ENCODE data around the gene GALK1. TPM values are rescaled to one million over a fixed set of nuclear protein-coding genes. Genes with fewer than 3 reads are reported as not detected.

Gene GALK1
- polyA plus RNA-seq, 1 donor (not counting 4 experiments of a cell fraction or from before 2014, with no cell fraction given): 1.3 TPM

- H3K9me3 ChIP-seq (ENCODE audit: control insufficient read depth, low read depth, low read length): no peaks in the 10 kb centered on the region
- H3K27ac ChIP-seq (ENCODE audit: control insufficient read depth, insufficient read depth, low read length): peak overlapping the region; percentile 61
- peaks cover 25% of the 10 kb centered on the region for H3K4me1 ChIP-seq (ENCODE audit: control insufficient read depth, extremely low read depth, insufficient read depth, low read length)
- H3K9ac ChIP-seq (ENCODE audit: control insufficient read depth, extremely low read depth, insufficient read depth, low read length): peak overlapping the region; percentile 67
- no peak for DNase-seq (ENCODE audit: low read depth, low spot score)
- dilution Hi-C loops (cut with MboI; ENCODE audit: extremely low pct_ligation_motif_present, low sequenced_read_pairs): no loop called here
- H3K9me1 ChIP-seq (ENCODE audit: control insufficient read depth, extremely low read depth, insufficient read depth, low read length): peaks cover 3% of the 10 kb centered on the region
- H3K79me2 ChIP-seq (ENCODE audit: control insufficient read depth, insufficient read depth, low read length): no peaks in the 10 kb centered on the region
- H2AFZ ChIP-seq (ENCODE audit: control insufficient read depth, low read length): no peak overlapping the region
- peak overlapping the region; percentile 51 for H3K4me2 ChIP-seq (ENCODE audit: control insufficient read depth, extremely low read depth, insufficient read depth, low read depth, low read length)
- no peak for TF ChIP-seq CTCF (optimal IDR thresholded peaks at IDR 0.05 in 1 of 3, IDR thresholded peaks at IDR 0.05 in 1 of 3, conservative IDR thresholded peaks at IDR 0.05 in 1 of 3; ENCODE audit: extremely low read depth in 1 of 3, insufficient read depth in 2 of 3, low read length in 3 of 3)
- TF ChIP-seq EZH2 (IDR thresholded peaks at IDR 0.05; ENCODE audit: low read length): no peak
- no peak for FAIRE-seq
- H3K27me3 ChIP-seq (ENCODE audit: control insufficient read depth, extremely low read depth, insufficient read depth, low read length): no peaks in the 10 kb centered on the region
- H3K4me3 ChIP-seq (ENCODE audit: control insufficient read depth in 2 of 3, extremely low read depth in 1 of 3, insufficient read depth in 2 of 3, low read depth in 1 of 3, low read length in 3 of 3): no peak overlapping the region
- no peaks in the 10 kb centered on the region for H4K20me1 ChIP-seq (ENCODE audit: control insufficient read depth, extremely low read depth, insufficient read depth, low read length)
- peaks cover 2 to 3% of the 10 kb centered on the region in 2 experiments for H3K36me3 ChIP-seq (ENCODE audit: control insufficient read depth in 2 of 2, extremely low read depth in 1 of 2, insufficient read depth in 2 of 2, low read length in 2 of 2)
These were observed 44.7 kb upstream of the GALK1 start for GRCh38 chr17:75809631-75810111.

- dilution Hi-C loops (cut with MboI; ENCODE audit: extremely low pct_ligation_motif_present, low sequenced_read_pairs): no loop called here
- Histone ChIP-seq H3K9me3 (ENCODE audit: control insufficient read depth, low read depth, low read length) (no peaks in the 10 kb centered on the region), H3K27ac (ENCODE audit: control insufficient read depth, insufficient read depth, low read length) (peak overlapping the region; percentile 61), H4K20me1 (ENCODE audit: control insufficient read depth, extremely low read depth, insufficient read depth, low read length) (no peaks in the 10 kb centered on the region), H3K9ac (ENCODE audit: control insufficient read depth, extremely low read depth, insufficient read depth, low read length) (peak overlapping the region; percentile 67), H3K4me2 (ENCODE audit: control insufficient read depth, extremely low read depth, insufficient read depth, low read depth, low read length) (peak overlapping the region; percentile 51), H3K9me1 (ENCODE audit: control insufficient read depth, extremely low read depth, insufficient read depth, low read length) (peaks cover 3% of the 10 kb centered on the region), H3K4me1 (ENCODE audit: control insufficient read depth, extremely low read depth, insufficient read depth, low read length) (peaks cover 21% of the 10 kb centered on the region), H3K4me3 (ENCODE audit: control insufficient read depth in 2 of 3, extremely low read depth in 1 of 3, insufficient read depth in 2 of 3, low read depth in 1 of 3, low read length in 3 of 3) (no peak overlapping the region), H3K27me3 (ENCODE audit: control insufficient read depth, extremely low read depth, insufficient read depth, low read length) (no peaks in the 10 kb centered on the region), H2AFZ (ENCODE audit: control insufficient read depth, low read length) (peak overlapping the region; percentile 27), H3K79me2 (ENCODE audit: control insufficient read depth, insufficient read depth, low read length) (no peaks in the 10 kb centered on the region), H3K36me3 (ENCODE audit: control insufficient read depth in 2 of 2, extremely low read depth in 1 of 2, insufficient read depth in 2 of 2, low read length in 2 of 2) (peaks cover 2 to 3% of the 10 kb centered on the region in 2 experiments)
- DNase-seq (ENCODE audit: low read depth, low spot score): no peak
- TF ChIP-seq CTCF (optimal IDR thresholded peaks at IDR 0.05 in 1 of 3, IDR thresholded peaks at IDR 0.05 in 1 of 3, conservative IDR thresholded peaks at IDR 0.05 in 1 of 3; ENCODE audit: extremely low read depth in 1 of 3, insufficient read depth in 2 of 3, low read length in 3 of 3): no peak
- TF ChIP-seq EZH2 (IDR thresholded peaks at IDR 0.05; ENCODE audit: low read length): no peak
- peak; percentile 70 for FAIRE-seq
These were observed 44.1 kb upstream of the GALK1 start for GRCh38 chr17:75808905-75809621.
